MCF 10A (cell line): ENCODE results near the gene ANKRD12. TPM values are rescaled to one million over a fixed set of nuclear protein-coding genes. Genes with fewer than 3 reads are reported as not detected.

ENCODE experiments used
- BruUV-seq: library from RNA; stranded (reverse); fragments of 400-500 nt; replicated peaks from 2 replicates; lab custom pipeline; 2021; lab: Mats Ljungman, UMichigan
- CTCF ChIA-PET: fragments of 300-600 bp; sonication (Branson Sonifier 250); formaldehyde crosslinking; extraction: SDS; loops from one replicate; lab custom pipeline; 2021; ENCODE audit warnings: antibody characterized with exemption, inconsistent platforms; lab: Yijun Ruan, JAX
- POLR2A ChIA-PET: fragments of 300-600, 350-650 bp; sonication (Branson Sonifier 250); formaldehyde crosslinking; extraction: SDS; loops from one replicate; lab custom pipeline; 2020; ENCODE audit warnings: antibody characterized with exemption, inconsistent platforms; lab: Yijun Ruan, JAX
- DNase-seq: peaks from one replicate; pipeline ENCODE4 v3.0.0-alpha.2; 2018; ENCODE audit not compliant: unreplicated experiment
- H3K27ac Mint-ChIP-seq: one replicate; pipeline ENCODE4 v1.8.0; 2022; ENCODE audit warnings: mild to moderate bottlenecking, low read depth, mixed read lengths; ENCODE audit not compliant: unreplicated experiment
- H3K27me3 Mint-ChIP-seq: one replicate; pipeline ENCODE4 v1.8.0; 2022; ENCODE audit warnings: mixed read lengths; ENCODE audit not compliant: insufficient read depth, unreplicated experiment
- H3K36me3 Mint-ChIP-seq: one replicate; pipeline ENCODE4 v1.8.0; 2022; ENCODE audit warnings: mild to moderate bottlenecking, moderate library complexity, mixed read lengths; ENCODE audit not compliant: insufficient read depth, unreplicated experiment
- H3K4me1 Mint-ChIP-seq: one replicate; pipeline ENCODE4 v1.8.0; 2022; ENCODE audit warnings: mixed read lengths; ENCODE audit not compliant: insufficient read depth, unreplicated experiment
- H3K4me3 Mint-ChIP-seq: one replicate; pipeline ENCODE4 v1.8.0; 2022; ENCODE audit warnings: mild to moderate bottlenecking, moderate library complexity, mixed read lengths; ENCODE audit not compliant: unreplicated experiment
- H3K9me3 Mint-ChIP-seq: one replicate; pipeline ENCODE4 v1.8.0; 2022; ENCODE audit warnings: mixed read lengths; ENCODE audit not compliant: unreplicated experiment
- intact Hi-C: fragments of 100-400 bp; cut with micrococcal nuclease; formaldehyde crosslinking; loops from 2 replicates; pipeline ENCODE4 v1.14.1; 2022
- total RNA-seq: library from RNA; stranded (reverse); gene quantifications from 2 replicates; pipeline ENCODE4 v1.2.3, GENCODE V29; 2022
- TF ChIP-seq, protein P1 (sequence below): fragments of 200-600 bp; IDR thresholded peaks from one replicate; pipeline ENCODE4 v1.8.0; 2022; ENCODE audit warnings: antibody characterized with exemption, mild to moderate bottlenecking; ENCODE audit not compliant: unreplicated experiment

Gene ANKRD12
- total RNA-seq, 1 experiment from 2014 or later, result 25.3 TPM

DNA sequence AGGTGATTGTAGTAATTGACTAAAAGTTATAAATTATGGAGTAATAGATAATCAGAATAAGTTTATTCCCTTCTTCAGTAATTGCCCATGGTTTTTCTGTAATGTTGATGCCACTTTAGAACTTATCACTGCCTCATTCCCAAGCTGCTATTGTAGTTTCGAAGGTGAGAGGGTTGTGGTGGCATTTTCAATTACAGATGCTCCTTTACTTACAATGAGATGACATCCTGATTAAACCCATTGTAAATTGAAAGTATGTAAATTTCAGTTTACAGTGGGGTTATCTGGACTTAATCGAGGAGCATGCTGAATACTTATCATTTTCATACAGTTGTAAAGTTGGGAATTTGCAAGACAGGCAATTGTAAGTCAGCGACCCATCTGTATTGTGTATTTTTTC lies 31.2 kb upstream of the ANKRD12 start:
- POLR2A ChIA-PET, result interaction anchor here (0.9 to 8.5 kb wide), 7 partner anchors 10 to 809 kb away, joined by 3 to 449 read pairs (median 33); partner anchors contain the start of gene ANKRD12
- H3K36me3 Mint-ChIP-seq, result peaks cover 8% of the 10 kb centered on the region
- H3K27me3 Mint-ChIP-seq, result no peaks in the 10 kb centered on the region
- peaks cover 51% of the 10 kb centered on the region for H3K4me1 Mint-ChIP-seq
- intact Hi-C loops, result no loop called here
- CTCF ChIA-PET, result interaction anchor here (0.6 to 2.1 kb wide), 5 partner anchors 29 to 153 kb away, joined by 3 to 10 read pairs (median 4); no protein-coding TSS in a partner anchor
- TF ChIP-seq, protein P1, sequence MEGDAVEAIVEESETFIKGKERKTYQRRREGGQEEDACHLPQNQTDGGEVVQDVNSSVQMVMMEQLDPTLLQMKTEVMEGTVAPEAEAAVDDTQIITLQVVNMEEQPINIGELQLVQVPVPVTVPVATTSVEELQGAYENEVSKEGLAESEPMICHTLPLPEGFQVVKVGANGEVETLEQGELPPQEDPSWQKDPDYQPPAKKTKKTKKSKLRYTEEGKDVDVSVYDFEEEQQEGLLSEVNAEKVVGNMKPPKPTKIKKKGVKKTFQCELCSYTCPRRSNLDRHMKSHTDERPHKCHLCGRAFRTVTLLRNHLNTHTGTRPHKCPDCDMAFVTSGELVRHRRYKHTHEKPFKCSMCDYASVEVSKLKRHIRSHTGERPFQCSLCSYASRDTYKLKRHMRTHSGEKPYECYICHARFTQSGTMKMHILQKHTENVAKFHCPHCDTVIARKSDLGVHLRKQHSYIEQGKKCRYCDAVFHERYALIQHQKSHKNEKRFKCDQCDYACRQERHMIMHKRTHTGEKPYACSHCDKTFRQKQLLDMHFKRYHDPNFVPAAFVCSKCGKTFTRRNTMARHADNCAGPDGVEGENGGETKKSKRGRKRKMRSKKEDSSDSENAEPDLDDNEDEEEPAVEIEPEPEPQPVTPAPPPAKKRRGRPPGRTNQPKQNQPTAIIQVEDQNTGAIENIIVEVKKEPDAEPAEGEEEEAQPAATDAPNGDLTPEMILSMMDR, result no peak
- BruUV-seq, result no TSS peak
- no peak for DNase-seq
- H3K4me3 Mint-ChIP-seq, result peak overlapping the region; percentile 80
- peak overlapping the region; percentile 86 for H3K27ac Mint-ChIP-seq
- H3K9me3 Mint-ChIP-seq, result no peaks in the 10 kb centered on the region

DNA sequence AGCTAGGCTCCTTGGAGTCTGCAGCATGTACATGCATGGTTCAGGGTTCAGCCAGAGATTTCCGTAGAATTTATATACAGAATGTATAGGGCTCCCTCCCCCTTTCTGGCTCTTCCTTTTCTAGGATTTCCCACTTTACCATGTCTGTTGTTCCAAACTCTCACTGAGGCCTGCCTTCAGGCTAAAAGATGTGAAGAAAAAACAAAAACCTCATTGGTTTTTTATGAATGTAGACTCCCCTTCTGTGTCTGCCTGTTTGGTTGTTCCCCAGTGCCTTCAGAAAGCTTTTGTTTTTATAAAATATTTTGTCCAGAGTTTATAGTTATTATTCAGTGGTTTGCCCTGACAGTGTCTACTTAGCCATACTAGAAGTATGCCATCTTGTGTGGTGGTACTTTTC lies 30.5 kb upstream of the ANKRD12 start:
- no TSS peak for BruUV-seq
- Mint-ChIP-seq H3K4me1 (peaks cover 51% of the 10 kb centered on the region), H3K27me3 (no peaks in the 10 kb centered on the region), H3K9me3 (no peaks in the 10 kb centered on the region), H3K36me3 (peaks cover 8% of the 10 kb centered on the region), H3K27ac (peak overlapping the region; percentile 86), H3K4me3 (peak overlapping the region; percentile 80)
- DNase-seq, result no peak
- ChIA-PET CTCF (interaction anchor here (0.6 to 2.1 kb wide), 5 partner anchors 19 to 104 kb away, joined by 3 to 10 read pairs (median 3); no protein-coding TSS in a partner anchor), POLR2A (interaction anchor here (0.9 to 8.5 kb wide), 3 partner anchors 10 to 33 kb away, joined by 3 to 449 read pairs (median 228); partner anchors contain the start of gene ANKRD12)
- TF ChIP-seq, protein P1, result no peak
- intact Hi-C loops, result no loop called here

DNA sequence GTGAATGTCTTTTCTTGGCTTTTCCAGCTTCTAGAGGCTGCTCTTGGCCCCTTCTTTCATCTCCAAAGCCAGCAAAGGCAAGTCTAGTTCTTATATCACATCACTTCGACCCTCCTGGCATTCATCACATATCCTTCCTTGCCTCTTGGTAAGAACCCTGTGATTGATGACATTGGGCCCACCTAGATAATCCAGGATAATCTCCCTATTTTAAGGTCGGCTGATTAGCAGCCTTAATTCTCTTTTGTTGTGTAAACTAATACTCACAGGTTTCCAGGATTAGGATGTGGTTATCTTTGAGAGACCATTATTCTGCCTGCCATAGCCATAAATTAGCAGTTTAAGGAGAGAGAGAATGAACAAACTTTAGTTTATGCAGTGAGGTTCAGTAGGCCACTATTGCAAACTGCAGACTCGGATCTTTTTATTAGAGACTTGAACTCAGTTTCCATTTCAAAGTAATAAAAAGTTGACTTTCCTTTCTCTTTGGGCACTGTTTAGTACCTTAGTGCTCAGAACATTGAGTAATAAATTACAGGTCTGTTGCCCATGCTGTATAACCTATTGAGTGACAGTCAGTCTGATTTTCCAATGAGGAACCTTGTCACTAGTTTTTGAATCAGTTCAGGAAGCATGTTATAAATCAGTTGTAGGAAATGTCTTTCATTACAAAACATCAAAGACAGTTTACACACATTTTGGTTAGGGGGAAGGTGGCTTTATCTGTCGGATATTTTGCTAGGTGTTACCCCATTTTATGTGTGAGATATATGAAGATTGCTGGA lies 29.6 kb upstream of the ANKRD12 start:
- BruUV-seq, result no TSS peak
- ChIA-PET CTCF (interaction anchor here (0.7 kb wide), 1 partner anchor 31 kb away, joined by 3 read pairs; no protein-coding TSS in a partner anchor), POLR2A (interaction anchor here (0.6 to 16.4 kb wide), 5 partner anchors 9 to 32 kb away, joined by 3 to 586 read pairs (median 228); partner anchors contain the start of gene ANKRD12)
- intact Hi-C loops, result no loop called here
- H3K36me3 Mint-ChIP-seq, result peaks cover 12% of the 10 kb centered on the region
- no peak for DNase-seq
- peak overlapping the region; percentile 80 for H3K4me3 Mint-ChIP-seq
- H3K27me3 Mint-ChIP-seq, result no peaks in the 10 kb centered on the region
- H3K9me3 Mint-ChIP-seq, result no peaks in the 10 kb centered on the region
- H3K4me1 Mint-ChIP-seq, result peaks cover 45% of the 10 kb centered on the region
- TF ChIP-seq, protein P1, result no peak
- H3K27ac Mint-ChIP-seq, result peak overlapping the region; percentile 86

DNA sequence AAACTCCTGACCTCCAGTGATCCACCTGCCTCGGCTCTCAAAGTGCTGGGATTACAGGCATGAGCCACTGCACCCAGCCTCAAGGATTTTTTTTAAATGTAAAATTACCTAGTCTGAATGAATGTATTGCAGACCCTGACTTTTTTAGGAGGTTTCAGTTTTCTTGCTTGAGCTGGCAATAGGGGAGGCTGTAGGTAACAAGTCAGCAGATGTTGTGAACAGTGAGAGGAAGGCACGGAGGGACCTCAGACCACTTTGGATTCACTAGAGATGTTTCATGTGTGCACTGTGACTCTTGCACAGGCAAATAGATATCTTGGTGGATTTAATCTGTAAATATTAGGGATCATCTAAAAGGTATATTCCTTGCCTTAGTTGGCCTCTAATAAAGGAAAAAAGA lies 27.7 kb upstream of the ANKRD12 start:
- no peaks in the 10 kb centered on the region for H3K27me3 Mint-ChIP-seq
- BruUV-seq, result no TSS peak
- peaks cover 20% of the 10 kb centered on the region for H3K36me3 Mint-ChIP-seq
- ChIA-PET POLR2A (interaction anchor here (1.3 to 16.4 kb wide), 3 partner anchors 9 to 226 kb away, joined by 4 to 586 read pairs (median 10); partner anchors contain the start of genes ANKRD12 and TWSG1), CTCF (interaction anchor here (0.7 kb wide), 1 partner anchor 28 kb away, joined by 4 read pairs; the partner anchor contains the start of gene ANKRD12)
- H3K4me1 Mint-ChIP-seq, result peaks cover 50% of the 10 kb centered on the region
- H3K4me3 Mint-ChIP-seq, result no peak overlapping the region
- intact Hi-C loops, result no loop called here
- TF ChIP-seq, protein P1, result no peak
- H3K9me3 Mint-ChIP-seq, result no peaks in the 10 kb centered on the region
- H3K27ac Mint-ChIP-seq, result peak overlapping the region; percentile 46
- DNase-seq, result no peak
